ENCODE data around the gene GJA9.

DNA sequence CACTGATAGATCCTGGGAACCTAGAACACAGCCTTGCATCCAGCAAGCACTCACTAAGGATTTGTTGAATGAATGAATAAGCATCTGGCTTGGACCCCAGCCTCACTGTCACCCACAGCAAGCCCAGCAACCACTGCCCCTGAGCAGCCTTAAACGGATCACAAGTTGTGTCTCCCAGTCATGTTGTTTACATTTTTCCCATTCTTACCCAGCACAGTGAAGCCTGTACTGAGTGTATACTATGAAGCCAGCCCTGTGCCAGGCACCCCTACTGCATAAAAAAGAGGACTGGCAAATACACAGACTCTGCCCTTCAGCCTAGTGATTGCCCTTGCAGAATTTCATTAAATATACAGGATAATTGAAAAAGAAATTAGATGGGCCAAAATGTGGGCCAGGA lies 52.0 kb downstream of the GJA9 start:
- no peak for TF ChIP-seq EZH2 (IDR thresholded peaks at IDR 0.05; ENCODE audit: borderline replicate concordance, low read depth, low read length, poor library complexity, severe bottlenecking)
- TF ChIP-seq, protein P1, sequence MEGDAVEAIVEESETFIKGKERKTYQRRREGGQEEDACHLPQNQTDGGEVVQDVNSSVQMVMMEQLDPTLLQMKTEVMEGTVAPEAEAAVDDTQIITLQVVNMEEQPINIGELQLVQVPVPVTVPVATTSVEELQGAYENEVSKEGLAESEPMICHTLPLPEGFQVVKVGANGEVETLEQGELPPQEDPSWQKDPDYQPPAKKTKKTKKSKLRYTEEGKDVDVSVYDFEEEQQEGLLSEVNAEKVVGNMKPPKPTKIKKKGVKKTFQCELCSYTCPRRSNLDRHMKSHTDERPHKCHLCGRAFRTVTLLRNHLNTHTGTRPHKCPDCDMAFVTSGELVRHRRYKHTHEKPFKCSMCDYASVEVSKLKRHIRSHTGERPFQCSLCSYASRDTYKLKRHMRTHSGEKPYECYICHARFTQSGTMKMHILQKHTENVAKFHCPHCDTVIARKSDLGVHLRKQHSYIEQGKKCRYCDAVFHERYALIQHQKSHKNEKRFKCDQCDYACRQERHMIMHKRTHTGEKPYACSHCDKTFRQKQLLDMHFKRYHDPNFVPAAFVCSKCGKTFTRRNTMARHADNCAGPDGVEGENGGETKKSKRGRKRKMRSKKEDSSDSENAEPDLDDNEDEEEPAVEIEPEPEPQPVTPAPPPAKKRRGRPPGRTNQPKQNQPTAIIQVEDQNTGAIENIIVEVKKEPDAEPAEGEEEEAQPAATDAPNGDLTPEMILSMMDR (conservative IDR thresholded peaks at IDR 0.05; ENCODE audit: low read depth, low read length): no peak
